CD14-positive monocyte (primary cell): ENCODE data around the gene POLA1. TPM values are rescaled to one million over a fixed set of nuclear protein-coding genes. Genes with fewer than 3 reads are reported as not detected.

Experiments used
- DNase-seq, 3 donors: peaks; one replicate each; pipeline ENCODE4 v3.0.0-alpha.2; 2011 to 2022
- H2AFZ ChIP-seq: 2 replicates; pipeline ENCODE4 v1.6.0; 2012; ENCODE audit warnings: mild to moderate bottlenecking, low read depth, low read length, inconsistent platforms; ENCODE audit not compliant: insufficient read depth, poor library complexity, severe bottlenecking
- H3K27ac ChIP-seq, 2 donors: 1 replicate in 1 of 2; 2 replicates in 1 of 2; pipeline ENCODE4 v1.5.1; 2012 to 2013; ENCODE audit warnings: low read length in 2 of 2, control low read depth in 1 of 2, inconsistent platforms in 1 of 2, low read depth in 1 of 2, mild to moderate bottlenecking in 1 of 2
- H3K27me3 ChIP-seq, 2 donors: one replicate each; pipeline versions ENCODE4 v1.6.0 to v1.6.1; 2011 to 2013; ENCODE audit warnings: low read length in 2 of 2; ENCODE audit not compliant: control insufficient read depth in 2 of 2, insufficient read depth in 2 of 2
- H3K36me3 ChIP-seq, 2 donors: replicated peaks in 1 of 2; 1 replicate in 1 of 2; 2 replicates in 1 of 2; pipeline versions ENCODE4 v1.5.1 to v1.6.1; 2012 to 2013; ENCODE audit warnings: low read length in 2 of 2, control low read depth in 1 of 2, inconsistent platforms in 1 of 2, mild to moderate bottlenecking in 1 of 2; ENCODE audit not compliant: insufficient read depth in 2 of 2, control insufficient read depth in 1 of 2
- H3K4me1 ChIP-seq, 2 donors: 1 replicate in 1 of 2; 2 replicates in 1 of 2; pipeline versions ENCODE4 v1.5.1 to v1.6.1; 2012 to 2013; ENCODE audit warnings: low read length in 2 of 2, control low read depth in 1 of 2, inconsistent platforms in 1 of 2, mild to moderate bottlenecking in 1 of 2, moderate library complexity in 1 of 2; ENCODE audit not compliant: insufficient read depth in 2 of 2, control insufficient read depth in 1 of 2
- H3K4me2 ChIP-seq: replicated peaks from 2 replicates; pipeline ENCODE3; 2012; ENCODE audit warnings: low read length, moderate library complexity, mild to moderate bottlenecking; ENCODE audit not compliant: poor library complexity, severe bottlenecking; ENCODE audit errors: extremely low read depth
- H3K4me3 ChIP-seq, 3 experiments: fragments of 200-600 bp in 1 of 3; sonication (generic) in 1 of 3; replicated peaks in 1 of 3; 1 replicate in 2 of 3; 2 replicates in 1 of 3; pipeline ENCODE4 v1.5.1; 2011 to 2013; ENCODE audit warnings: low read length in 3 of 3, mild to moderate bottlenecking in 3 of 3, control low read depth in 2 of 3, low read depth in 2 of 3, inconsistent platforms in 1 of 3, moderate library complexity in 1 of 3
- H3K79me2 ChIP-seq: 2 replicates; pipeline ENCODE4 v1.6.0; 2012; ENCODE audit warnings: mild to moderate bottlenecking, control low read depth, inconsistent platforms, low read length, moderate library complexity; ENCODE audit not compliant: insufficient read depth
- H3K9ac ChIP-seq: 2 replicates; pipeline ENCODE4 v1.6.0; 2017; ENCODE audit warnings: low read length, mild to moderate bottlenecking; ENCODE audit not compliant: insufficient read depth, poor library complexity, severe bottlenecking
- H3K9me3 ChIP-seq, 2 donors: replicated peaks in 1 of 2; 1 replicate in 1 of 2; 2 replicates in 1 of 2; pipeline versions ENCODE4 v1.5.1 to v1.6.1; 2012 to 2013; ENCODE audit warnings: low read length in 2 of 2, control low read depth in 1 of 2; ENCODE audit not compliant: control insufficient read depth in 1 of 2, insufficient read depth in 1 of 2
- H4K20me1 ChIP-seq: 2 replicates; pipeline ENCODE4 v1.6.0; 2012; ENCODE audit warnings: mild to moderate bottlenecking, low read length, control low read depth, moderate library complexity; ENCODE audit not compliant: insufficient read depth
- H3K27ac Mint-ChIP-seq, 7 donors: one replicate each; pipeline ENCODE4 v1.8.0; 2020; ENCODE audit warnings: mild to moderate bottlenecking in 7 of 7, mixed read lengths in 7 of 7, moderate library complexity in 6 of 7, inconsistent platforms in 2 of 7
- H3K27me3 Mint-ChIP-seq, 3 donors: one replicate each; pipeline ENCODE4 v1.8.0; 2021 to 2022; ENCODE audit warnings: low read depth in 3 of 3, mild to moderate bottlenecking in 3 of 3, mixed read lengths in 3 of 3, moderate library complexity in 3 of 3, inconsistent platforms in 1 of 3
- H3K36me3 Mint-ChIP-seq, 2 donors: one replicate each; pipeline ENCODE4 v1.8.0; 2020; ENCODE audit warnings: mixed read lengths in 2 of 2, inconsistent platforms in 1 of 2, mild to moderate bottlenecking in 1 of 2
- H3K4me1 Mint-ChIP-seq: one replicate; pipeline ENCODE4 v1.8.0; 2020; ENCODE audit warnings: mild to moderate bottlenecking, mixed read lengths
- H3K4me3 Mint-ChIP-seq, 2 donors: one replicate each; pipeline ENCODE4 v1.8.0; 2020; ENCODE audit warnings: mild to moderate bottlenecking in 2 of 2, mixed read lengths in 2 of 2, moderate library complexity in 1 of 2
- H3K9me3 Mint-ChIP-seq, 7 donors: one replicate each; pipeline ENCODE4 v1.8.0; 2020 to 2022; ENCODE audit warnings: mixed read lengths in 7 of 7, mild to moderate bottlenecking in 6 of 7, moderate library complexity in 6 of 7, inconsistent platforms in 2 of 7
- CTCF ChIP-seq: fragments of 200-600 bp; IDR thresholded peaks from one replicate; pipeline ENCODE4 v1.8.0; 2022; ENCODE audit warnings: antibody characterized with exemption, mild to moderate bottlenecking
- WGBS: methylation state at CpG from one replicate; pipeline ENCODE4 v1.1.5; 2013; ENCODE audit warnings: missing lambda C conversion rate; ENCODE audit not compliant: insufficient coverage; 5-methylcytosine and 5-hydroxymethylcytosine counted together
- intact Hi-C, 2 donors: fragments of 100-400 bp; cut with micrococcal nuclease; formaldehyde crosslinking; loops; one replicate each; pipeline versions ENCODE4 v1.15.0 to v1.15.1; 2023
- polyA plus RNA-seq, 3 donors: library from polyadenylated mRNA; depleted of rRNA in 1 of 3; unstranded in 2 of 3; stranded (reverse) in 1 of 3; fragments of 300-500 nt in 2 of 3; fragments of >200 nt in 1 of 3; fragmentation: Illumina TruSeq in 2 of 3; gene quantifications; 1 replicate in 2 of 3; 2 replicates in 1 of 3; pipeline ENCODE4 v1.2.3, GENCODE V29; 2012 to 2021

POLA1 gene
- polyA plus RNA-seq, 3 donors: 1.2 to 1.4 (median 1.3) TPM

- no peaks in the 10 kb centered on the region for H3K4me1 Mint-ChIP-seq
- Histone ChIP-seq H3K4me1 (no peaks in the 10 kb centered on the region), H4K20me1 (no peaks in the 10 kb centered on the region), H3K9ac (no peak overlapping the region), H2AFZ (no peak overlapping the region), H3K4me3 (no peak overlapping the region), H3K27ac (no peak overlapping the region), H3K9me3 (no peaks in the 10 kb centered on the region), H3K27me3 (no peaks in the 10 kb centered on the region), H3K36me3 (no peaks in the 10 kb centered on the region), H3K79me2 (no peaks in the 10 kb centered on the region), H3K4me2 (no peak overlapping the region)
- no peak overlapping the region for H3K27ac Mint-ChIP-seq
- H3K4me3 Mint-ChIP-seq: no peak overlapping the region
- DNase-seq: no peak
- intact Hi-C loops: no loop called here
- H3K9me3 Mint-ChIP-seq: peaks cover 0 to 2% (median 0%) of the 10 kb centered on the region in 7 donors
- TF ChIP-seq CTCF: no peak
- peaks cover 5 to 10% of the 10 kb centered on the region in 2 donors for H3K36me3 Mint-ChIP-seq
- 100% methylated on average over 1 of the region's 4 CpGs for WGBS
- H3K27me3 Mint-ChIP-seq: peaks cover 0 to 2% (median 1%) of the 10 kb centered on the region in 3 donors
Observed at GRCh38 chrX:24858004-24858746, 164.5 kb downstream of the POLA1 start.

- Mint-ChIP-seq H3K36me3 (peaks cover 5 to 10% of the 10 kb centered on the region in 2 donors), H3K9me3 (peaks cover 0 to 4% (median 0%) of the 10 kb centered on the region in 7 donors), H3K4me1 (no peaks in the 10 kb centered on the region), H3K4me3 (no peak overlapping the region), H3K27me3 (peaks cover 0 to 2% (median 1%) of the 10 kb centered on the region in 3 donors), H3K27ac (peak overlapping the region in 1 of 7 donors; percentile 65)
- Histone ChIP-seq H3K79me2 (no peaks in the 10 kb centered on the region), H3K4me3 (no peak overlapping the region), H2AFZ (no peak overlapping the region), H3K9ac (no peak overlapping the region), H3K4me1 (no peaks in the 10 kb centered on the region), H3K27me3 (no peaks in the 10 kb centered on the region), H3K36me3 (no peaks in the 10 kb centered on the region), H4K20me1 (no peaks in the 10 kb centered on the region), H3K4me2 (no peak overlapping the region), H3K9me3 (no peaks in the 10 kb centered on the region), H3K27ac (no peak overlapping the region)
- WGBS: 95% methylated on average over 2 of the region's 4 CpGs
- no peak for DNase-seq
- intact Hi-C loops: no loop called here
- TF ChIP-seq CTCF: no peak
Observed at GRCh38 chrX:24859211-24859841, 165.6 kb downstream of the POLA1 start.
